Suprapubic skin (tissue), 4 donors: ENCODE results near the gene DUS3L. TPM values are rescaled to one million over a fixed set of nuclear protein-coding genes. Genes with fewer than 3 reads are reported as not detected.

Experiments
- DNase-seq, 2 donors: peaks; one replicate each; pipeline ENCODE4 v3.0.0-alpha.2; 2019; ENCODE audit warnings: low spot score in 2 of 2
- H3K27ac ChIP-seq: fragments of 200-600 bp; sonication (generic); one replicate; pipeline ENCODE4 v1.5.1; 2019
- H3K27me3 ChIP-seq: fragments of 200-600 bp; sonication (generic); one replicate; pipeline ENCODE4 v1.5.1; 2019
- H3K36me3 ChIP-seq: fragments of 200-600 bp; sonication (generic); one replicate; pipeline ENCODE4 v1.5.1; 2019
- H3K4me1 ChIP-seq: fragments of 200-600 bp; sonication (generic); one replicate; pipeline ENCODE4 v1.5.1; 2019
- H3K4me3 ChIP-seq: fragments of 200-600 bp; sonication (generic); one replicate; pipeline ENCODE4 v1.5.1; 2019; ENCODE audit warnings: mild to moderate bottlenecking
- H3K9me3 ChIP-seq: fragments of 200-600 bp; sonication (generic); one replicate; pipeline ENCODE4 v1.5.1; 2019
- EP300 ChIP-seq: sonication (generic); formaldehyde crosslinking; IDR thresholded peaks from one replicate; pipeline ENCODE4 v1.6.1; 2017; ENCODE audit warnings: antibody characterized with exemption
- POLR2A ChIP-seq, 2 donors: fragments of 450-650 bp; IDR thresholded peaks; one replicate each; pipeline ENCODE4 v1.6.1; 2017; ENCODE audit warnings: antibody characterized with exemption in 2 of 2, mild to moderate bottlenecking in 2 of 2, moderate library complexity in 2 of 2
- POLR2AphosphoS5 ChIP-seq, 3 donors: sonication (generic); formaldehyde crosslinking; IDR thresholded peaks; one replicate each; pipeline ENCODE4 v1.6.1; 2017; ENCODE audit warnings: antibody characterized with exemption in 3 of 3
- WGBS: methylation state at CpG from one replicate; pipeline ENCODE4 v1.1.5; 2018; 5-methylcytosine and 5-hydroxymethylcytosine counted together
- total RNA-seq, 4 donors: library from RNA; depleted of rRNA; stranded (reverse); fragments of >200 nt; gene quantifications; one replicate each; pipeline ENCODE4 v1.1.0, GENCODE V29; 2016
- TF ChIP-seq, protein P1 (sequence below), 2 donors: fragments of 200-600 bp in 1 of 2; fragments of 450-650 bp in 1 of 2; sonication (generic) in 1 of 2; IDR thresholded peaks; one replicate each; pipeline ENCODE4 v1.5.1; 2016 to 2019; ENCODE audit warnings: antibody characterized with exemption in 2 of 2, mild to moderate bottlenecking in 1 of 2, moderate library complexity in 1 of 2

The DUS3L gene
- total RNA-seq, 4 donors from 2014 or later: 28.8 to 58.5 (median 43.8) TPM

DNA sequence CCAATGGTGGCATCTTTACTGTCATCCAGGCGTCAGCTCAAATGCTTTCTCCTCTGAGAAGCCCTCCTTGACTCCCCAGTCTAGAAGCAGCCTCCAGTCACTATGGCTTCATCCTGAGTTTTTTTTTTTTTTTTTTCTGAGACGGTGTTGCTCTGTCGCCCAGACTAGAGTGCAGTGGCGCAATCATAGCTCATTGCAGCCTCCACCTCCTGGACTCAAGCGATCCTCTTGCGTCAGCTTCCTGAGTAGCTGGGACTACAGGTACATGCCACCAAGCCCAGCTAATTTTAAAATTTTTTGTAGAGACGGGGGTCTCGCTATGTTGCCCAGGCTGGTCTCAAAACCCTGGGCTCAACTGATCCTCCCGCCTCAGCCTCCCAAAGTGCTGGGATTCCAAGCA is 18.1 kb upstream of the DUS3L start:
- Histone ChIP-seq H3K4me3 (no peak overlapping the region), H3K27me3 (peaks cover 8% of the 10 kb centered on the region), H3K9me3 (no peaks in the 10 kb centered on the region), H3K27ac (no peak overlapping the region), H3K36me3 (no peaks in the 10 kb centered on the region), H3K4me1 (peaks cover 12% of the 10 kb centered on the region)
- DNase-seq: no peak
- 74% methylated on average over 9 of the region's 9 CpGs for WGBS
- TF ChIP-seq POLR2A (IDR thresholded peaks at IDR 0.05) (no peak), EP300 (no peak), POLR2AphosphoS5 (IDR thresholded peaks at IDR 0.05) (no peak)
- TF ChIP-seq, protein P1, sequence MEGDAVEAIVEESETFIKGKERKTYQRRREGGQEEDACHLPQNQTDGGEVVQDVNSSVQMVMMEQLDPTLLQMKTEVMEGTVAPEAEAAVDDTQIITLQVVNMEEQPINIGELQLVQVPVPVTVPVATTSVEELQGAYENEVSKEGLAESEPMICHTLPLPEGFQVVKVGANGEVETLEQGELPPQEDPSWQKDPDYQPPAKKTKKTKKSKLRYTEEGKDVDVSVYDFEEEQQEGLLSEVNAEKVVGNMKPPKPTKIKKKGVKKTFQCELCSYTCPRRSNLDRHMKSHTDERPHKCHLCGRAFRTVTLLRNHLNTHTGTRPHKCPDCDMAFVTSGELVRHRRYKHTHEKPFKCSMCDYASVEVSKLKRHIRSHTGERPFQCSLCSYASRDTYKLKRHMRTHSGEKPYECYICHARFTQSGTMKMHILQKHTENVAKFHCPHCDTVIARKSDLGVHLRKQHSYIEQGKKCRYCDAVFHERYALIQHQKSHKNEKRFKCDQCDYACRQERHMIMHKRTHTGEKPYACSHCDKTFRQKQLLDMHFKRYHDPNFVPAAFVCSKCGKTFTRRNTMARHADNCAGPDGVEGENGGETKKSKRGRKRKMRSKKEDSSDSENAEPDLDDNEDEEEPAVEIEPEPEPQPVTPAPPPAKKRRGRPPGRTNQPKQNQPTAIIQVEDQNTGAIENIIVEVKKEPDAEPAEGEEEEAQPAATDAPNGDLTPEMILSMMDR (IDR thresholded peaks at IDR 0.05): no peak

DNA sequence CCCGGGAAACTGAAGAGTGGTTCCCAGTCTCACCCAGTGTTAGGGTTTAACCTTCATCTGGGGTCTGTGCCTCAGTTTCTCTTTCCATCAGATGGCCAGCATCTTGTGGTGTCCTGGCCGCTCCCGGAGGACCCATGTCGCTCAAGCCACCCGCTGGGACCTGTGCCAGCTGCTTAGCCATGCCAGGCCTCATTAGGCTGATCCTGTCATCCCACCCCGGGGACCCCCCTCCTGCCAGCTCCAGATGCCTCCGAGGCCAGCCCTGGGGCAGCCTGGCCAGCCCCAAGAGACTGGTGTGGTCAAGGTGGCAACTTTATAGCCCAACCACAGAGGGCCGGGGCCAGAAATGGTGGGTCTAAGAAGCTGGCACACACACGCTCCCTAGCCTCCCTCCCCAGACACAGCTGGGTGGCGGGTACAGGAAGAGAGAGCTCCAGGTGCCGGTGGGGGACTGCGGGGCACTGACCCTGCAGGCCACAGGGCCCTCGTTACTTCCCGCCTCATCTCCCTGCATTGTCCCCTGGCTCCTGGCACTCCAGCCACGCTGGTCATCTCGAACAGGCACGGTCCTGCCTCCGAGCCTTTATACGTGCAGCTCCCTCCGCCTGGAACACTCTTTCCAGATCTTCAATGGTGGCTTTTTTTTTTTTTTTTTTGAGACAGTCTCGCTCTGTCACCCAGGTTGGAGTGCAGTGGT is 17.3 kb upstream of the DUS3L start:
- no peak for DNase-seq
- 85% methylated on average over 18 of the region's 21 CpGs for WGBS
- H3K27ac ChIP-seq: no peak overlapping the region

DNA sequence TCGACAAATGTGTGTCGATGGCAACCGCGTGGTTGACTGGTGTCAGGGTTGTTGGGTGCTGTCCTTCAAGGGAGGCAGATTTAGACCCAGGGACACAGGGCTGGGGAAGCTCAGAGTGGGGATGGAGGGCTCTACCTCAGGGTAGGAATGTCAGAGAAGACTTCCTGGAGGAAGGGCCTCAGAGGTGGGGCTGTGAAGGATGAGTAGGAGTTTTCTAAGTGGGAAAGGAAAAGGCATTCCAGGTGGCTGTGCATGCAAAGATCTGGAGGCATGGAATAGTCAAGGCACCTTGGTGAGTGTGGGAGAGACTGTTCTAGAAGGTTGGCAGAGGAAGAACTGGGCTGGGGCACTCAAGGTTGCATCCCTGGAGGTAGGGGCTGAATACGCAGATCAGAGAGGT is 15.9 kb upstream of the DUS3L start:
- Histone ChIP-seq H3K4me3 (no peak overlapping the region), H3K4me1 (peaks cover 28% of the 10 kb centered on the region), H3K27ac (no peak overlapping the region), H3K36me3 (no peaks in the 10 kb centered on the region), H3K9me3 (no peaks in the 10 kb centered on the region), H3K27me3 (peaks cover 16% of the 10 kb centered on the region)
- 96% methylated on average over 5 of the region's 5 CpGs for WGBS
- DNase-seq: no peak
- TF ChIP-seq POLR2AphosphoS5 (IDR thresholded peaks at IDR 0.05): no peak
- TF ChIP-seq, protein P1 (IDR thresholded peaks at IDR 0.05): no peak
- no peak for TF ChIP-seq EP300
- no peak for TF ChIP-seq POLR2A (IDR thresholded peaks at IDR 0.05)

More for the DNA sequence above, 17.3 kb upstream of the DUS3L start:
- H3K9me3 ChIP-seq: no peaks in the 10 kb centered on the region
- H3K4me3 ChIP-seq: no peak overlapping the region
- peaks cover 19% of the 10 kb centered on the region for H3K4me1 ChIP-seq
- H3K36me3 ChIP-seq: no peaks in the 10 kb centered on the region
- peaks cover 8% of the 10 kb centered on the region for H3K27me3 ChIP-seq
- TF ChIP-seq EP300 (no peak), POLR2AphosphoS5 (IDR thresholded peaks at IDR 0.05) (no peak), POLR2A (IDR thresholded peaks at IDR 0.05) (no peak)
- TF ChIP-seq, protein P1 (IDR thresholded peaks at IDR 0.05): no peak

DNA sequence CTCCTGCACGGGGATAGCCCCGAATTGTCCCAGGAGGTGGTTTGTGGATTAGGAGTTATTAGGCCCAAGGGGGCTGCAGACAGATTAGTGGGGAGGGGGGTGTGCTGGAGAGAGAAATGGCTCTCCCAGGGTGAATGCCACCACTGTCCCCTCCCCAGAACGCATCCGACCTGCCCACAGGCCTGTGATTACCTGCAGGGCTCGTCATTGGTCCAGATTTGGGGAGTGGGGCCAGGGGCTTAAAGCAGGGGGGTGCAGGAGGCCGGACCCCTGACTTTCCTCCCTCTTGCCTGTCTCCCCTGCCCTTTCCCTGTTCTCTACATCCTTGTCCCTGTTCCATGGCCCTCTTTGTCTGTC is 15.1 kb upstream of the DUS3L start:
- TF ChIP-seq, protein P1 (IDR thresholded peaks at IDR 0.05): no peak
- no peak for TF ChIP-seq POLR2AphosphoS5 (IDR thresholded peaks at IDR 0.05)
- TF ChIP-seq EP300: no peak
- TF ChIP-seq POLR2A (IDR thresholded peaks at IDR 0.05): no peak
- Histone ChIP-seq H3K4me1 (peaks cover 35% of the 10 kb centered on the region), H3K9me3 (no peaks in the 10 kb centered on the region), H3K27ac (peak overlapping the region; percentile 55), H3K27me3 (peaks cover 16% of the 10 kb centered on the region), H3K4me3 (no peak overlapping the region), H3K36me3 (no peaks in the 10 kb centered on the region)
- WGBS: 43% methylated on average over 6 of the region's 6 CpGs
- DNase-seq: no peak

DNA sequence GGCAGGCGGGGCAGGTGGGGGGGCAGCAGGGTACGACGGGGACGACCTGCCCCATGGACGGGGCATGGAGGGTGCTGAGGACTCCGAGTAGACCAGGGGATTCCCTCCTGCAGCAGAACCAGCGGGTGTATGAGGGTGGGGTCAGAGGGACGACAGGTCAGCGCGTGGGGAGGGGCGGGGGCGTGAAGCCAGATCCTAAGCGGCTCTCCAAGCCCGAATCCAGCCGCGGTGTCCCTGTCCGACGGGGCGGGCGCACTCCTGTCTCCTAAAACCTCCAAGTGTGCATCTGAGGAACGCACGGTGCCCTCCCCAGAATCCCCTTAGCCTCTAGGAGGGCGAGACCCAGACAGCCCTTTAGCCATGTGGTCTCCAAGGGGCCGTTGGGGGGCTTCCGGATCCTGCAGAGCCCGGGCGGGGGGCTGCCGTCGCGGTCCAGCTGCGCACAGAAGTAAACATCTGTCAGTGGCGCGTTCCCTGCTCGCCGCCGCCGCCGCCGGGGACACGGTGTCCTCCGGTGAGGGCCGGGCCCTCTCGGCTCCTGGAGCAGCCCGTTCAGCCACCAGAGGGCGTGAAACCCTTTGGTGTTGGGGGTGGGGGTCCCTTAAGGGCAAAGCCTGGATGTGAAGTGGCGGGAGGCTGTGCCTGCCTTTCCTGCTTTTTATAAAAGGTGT is 14.6 kb upstream of the DUS3L start:
- no peak for DNase-seq
- peaks cover 39% of the 10 kb centered on the region for H3K4me1 ChIP-seq
- H3K9me3 ChIP-seq: no peaks in the 10 kb centered on the region
- no peak for TF ChIP-seq POLR2A (IDR thresholded peaks at IDR 0.05)
- TF ChIP-seq, protein P1 (IDR thresholded peaks at IDR 0.05): peak; percentile 28 to 79
- TF ChIP-seq POLR2AphosphoS5 (IDR thresholded peaks at IDR 0.05): no peak
- TF ChIP-seq EP300: no peak
- H3K36me3 ChIP-seq: no peaks in the 10 kb centered on the region
- under 1% methylated on average over 22 of the region's 46 CpGs for WGBS
- H3K27me3 ChIP-seq: peaks cover 16% of the 10 kb centered on the region
- H3K27ac ChIP-seq: peak overlapping the region; percentile 55
- H3K4me3 ChIP-seq: peak overlapping the region; percentile 36
